Measurements from ENCODE around the gene GCSAM. TPM values are rescaled to one million over a fixed set of nuclear protein-coding genes. Genes with fewer than 3 reads are reported as not detected.

Gene GCSAM
- total RNA-seq, 2 experiments from 2014 or later = 14.5 to 14.6 TPM

- no peak overlapping the region for H3K4me3 Mint-ChIP-seq
- no peaks in the 10 kb centered on the region for H3K9me3 Mint-ChIP-seq
- intact Hi-C loops (cut with micrococcal nuclease) = no loop called here
- DNase-seq = no peak
- no peak overlapping the region for H3K27ac Mint-ChIP-seq
- H3K4me1 Mint-ChIP-seq (ENCODE audit: low read depth) = peaks cover 46% of the 10 kb centered on the region
- no peaks in the 10 kb centered on the region for H3K27me3 Mint-ChIP-seq (ENCODE audit: low read depth)
- peaks cover 1% of the 10 kb centered on the region for H3K36me3 Mint-ChIP-seq (ENCODE audit: low read depth)
- CTCF ChIA-PET = interaction anchor here (0.5 to 1.8 kb wide), 3 partner anchors 12 to 187 kb away, joined by 3 to 5 read pairs (median 3); no protein-coding TSS in a partner anchor
Observed at GRCh38 chr3:112117415-112117814, 15.6 kb downstream of the GCSAM start.

GRCh38 chr3:112116748-112117186 lies 16.3 kb downstream of the GCSAM start:
- no peak overlapping the region for H3K4me3 Mint-ChIP-seq
- DNase-seq = no peak
- H3K4me1 Mint-ChIP-seq (ENCODE audit: low read depth) = peaks cover 46% of the 10 kb centered on the region
- H3K36me3 Mint-ChIP-seq (ENCODE audit: low read depth) = peaks cover 1% of the 10 kb centered on the region
- intact Hi-C loops (cut with micrococcal nuclease) = no loop called here
- H3K27me3 Mint-ChIP-seq (ENCODE audit: low read depth) = no peaks in the 10 kb centered on the region
- H3K27ac Mint-ChIP-seq = no peak overlapping the region
- CTCF ChIA-PET = interaction anchor here (0.5 to 1.8 kb wide), 3 partner anchors 13 to 188 kb away, joined by 3 to 5 read pairs (median 3); no protein-coding TSS in a partner anchor
- H3K9me3 Mint-ChIP-seq = no peaks in the 10 kb centered on the region

- H3K36me3 Mint-ChIP-seq (ENCODE audit: low read depth) = peaks cover 1% of the 10 kb centered on the region
- no peaks in the 10 kb centered on the region for H3K27me3 Mint-ChIP-seq (ENCODE audit: low read depth)
- H3K9me3 Mint-ChIP-seq = no peaks in the 10 kb centered on the region
- CTCF ChIA-PET = interaction anchor here (1.1 kb wide), 2 partner anchors 10 to 21 kb away, joined by 4 to 5 read pairs; no protein-coding TSS in a partner anchor
- intact Hi-C loops (cut with micrococcal nuclease) = no loop called here
- no peak for DNase-seq
- H3K4me3 Mint-ChIP-seq = no peak overlapping the region
- H3K27ac Mint-ChIP-seq = no peak overlapping the region
- peaks cover 41% of the 10 kb centered on the region for H3K4me1 Mint-ChIP-seq (ENCODE audit: low read depth)
Observed at GRCh38 chr3:112115806-112116383, 17.2 kb downstream of the GCSAM start.

- Mint-ChIP-seq H3K4me1 (ENCODE audit: low read depth) (peaks cover 37% of the 10 kb centered on the region), H3K27me3 (ENCODE audit: low read depth) (no peaks in the 10 kb centered on the region), H3K4me3 (no peak overlapping the region), H3K9me3 (no peaks in the 10 kb centered on the region), H3K36me3 (ENCODE audit: low read depth) (peaks cover 1% of the 10 kb centered on the region), H3K27ac (no peak overlapping the region)
- peak; percentile 42 for DNase-seq
- CTCF ChIA-PET = interaction anchor here (1.1 kb wide), 2 partner anchors 10 to 22 kb away, joined by 4 to 5 read pairs; no protein-coding TSS in a partner anchor
- intact Hi-C loops (cut with micrococcal nuclease) = no loop called here
Observed at GRCh38 chr3:112115161-112115739, 17.8 kb downstream of the GCSAM start.

GRCh38 chr3:112114576-112115160 lies 18.4 kb downstream of the GCSAM start:
- CTCF ChIA-PET = interaction anchor here (0.6 to 1.2 kb wide), 5 partner anchors 11 to 218 kb away, joined by 3 to 5 read pairs (median 3); partner anchors contain the start of gene CD200
- H3K36me3 Mint-ChIP-seq (ENCODE audit: low read depth) = no peaks in the 10 kb centered on the region
- no peak overlapping the region for H3K27ac Mint-ChIP-seq
- peaks cover 31% of the 10 kb centered on the region for H3K4me1 Mint-ChIP-seq (ENCODE audit: low read depth)
- H3K9me3 Mint-ChIP-seq = no peaks in the 10 kb centered on the region
- no peak for DNase-seq
- H3K4me3 Mint-ChIP-seq = no peak overlapping the region
- H3K27me3 Mint-ChIP-seq (ENCODE audit: low read depth) = no peaks in the 10 kb centered on the region
- intact Hi-C loops (cut with micrococcal nuclease) = no loop called here

- CTCF ChIA-PET = interaction anchor here (0.6 to 4.0 kb wide), 44 partner anchors 8 to 470 kb away, joined by 3 to 46 read pairs (median 4); partner anchors contain the start of genes C3orf52, CD200, GCSAM and SLC9C1
- no peaks in the 10 kb centered on the region for H3K9me3 Mint-ChIP-seq
- no peaks in the 10 kb centered on the region for H3K36me3 Mint-ChIP-seq (ENCODE audit: low read depth)
- H3K27ac Mint-ChIP-seq = no peak overlapping the region
- peaks cover 17% of the 10 kb centered on the region for H3K4me1 Mint-ChIP-seq (ENCODE audit: low read depth)
- H3K4me3 Mint-ChIP-seq = no peak overlapping the region
- intact Hi-C loops (cut with micrococcal nuclease) = loop anchor here (1.0 to 2.0 kb wide), 9 partner anchors 15 to 419 kb away; partner anchors contain the start of gene GCSAM
- H3K27me3 Mint-ChIP-seq (ENCODE audit: low read depth) = peaks cover 3% of the 10 kb centered on the region
- peak; percentile 79 for DNase-seq
Observed at GRCh38 chr3:112111785-112112402, 21.2 kb downstream of the GCSAM start.

GRCh38 chr3:112109322-112109721 lies 23.7 kb downstream of the GCSAM start:
- H3K36me3 Mint-ChIP-seq (ENCODE audit: low read depth) = no peaks in the 10 kb centered on the region
- no peak overlapping the region for H3K27ac Mint-ChIP-seq
- H3K27me3 Mint-ChIP-seq (ENCODE audit: low read depth) = peaks cover 3% of the 10 kb centered on the region
- CTCF ChIA-PET = interaction anchor here (1.0 to 4.0 kb wide), 4 partner anchors 27 to 411 kb away, joined by 3 to 46 read pairs (median 6); partner anchors contain the start of gene SLC9C1
- H3K9me3 Mint-ChIP-seq = no peaks in the 10 kb centered on the region
- H3K4me3 Mint-ChIP-seq = no peak overlapping the region
- intact Hi-C loops (cut with micrococcal nuclease) = no loop called here
- DNase-seq = no peak
- peaks cover 7% of the 10 kb centered on the region for H3K4me1 Mint-ChIP-seq (ENCODE audit: low read depth)

- intact Hi-C loops (cut with micrococcal nuclease) = no loop called here
- Mint-ChIP-seq H3K27ac (no peak overlapping the region), H3K36me3 (ENCODE audit: low read depth) (no peaks in the 10 kb centered on the region), H3K4me3 (no peak overlapping the region), H3K4me1 (ENCODE audit: low read depth) (no peaks in the 10 kb centered on the region), H3K9me3 (no peaks in the 10 kb centered on the region), H3K27me3 (ENCODE audit: low read depth) (peaks cover 3% of the 10 kb centered on the region)
- CTCF ChIA-PET = interaction anchor here (1.4 kb wide), 1 partner anchor 33 kb away, joined by 3 read pairs; no protein-coding TSS in a partner anchor
- no peak for DNase-seq
Observed at GRCh38 chr3:112104774-112105173, 28.3 kb downstream of the GCSAM start.

- Mint-ChIP-seq H3K27ac (no peak overlapping the region), H3K36me3 (ENCODE audit: low read depth) (no peaks in the 10 kb centered on the region), H3K27me3 (ENCODE audit: low read depth) (no peaks in the 10 kb centered on the region), H3K4me3 (no peak overlapping the region), H3K4me1 (ENCODE audit: low read depth) (peaks cover 13% of the 10 kb centered on the region), H3K9me3 (no peaks in the 10 kb centered on the region)
- no peak for DNase-seq
- intact Hi-C loops (cut with micrococcal nuclease) = no loop called here
- CTCF ChIA-PET = no interaction called here
Observed at GRCh38 chr3:112101916-112102315, 31.1 kb downstream of the GCSAM start.

GRCh38 chr3:112097378-112097777 lies 35.7 kb downstream of the GCSAM start:
- Mint-ChIP-seq H3K4me1 (ENCODE audit: low read depth) (peaks cover 23% of the 10 kb centered on the region), H3K9me3 (no peaks in the 10 kb centered on the region), H3K36me3 (ENCODE audit: low read depth) (no peaks in the 10 kb centered on the region), H3K4me3 (no peak overlapping the region), H3K27ac (no peak overlapping the region), H3K27me3 (ENCODE audit: low read depth) (no peaks in the 10 kb centered on the region)
- DNase-seq = peak; percentile 71
- CTCF ChIA-PET = interaction anchor here (1.1 kb wide), 1 partner anchor 14 kb away, joined by 6 read pairs; no protein-coding TSS in a partner anchor
- intact Hi-C loops (cut with micrococcal nuclease) = loop anchor here (1.0 to 2.0 kb wide), 2 partner anchors 25 to 35 kb away; partner anchors contain the start of gene GCSAM

GRCh38 chr3:112096176-112096575 lies 36.9 kb downstream of the GCSAM start:
- H3K36me3 Mint-ChIP-seq (ENCODE audit: low read depth) = no peaks in the 10 kb centered on the region
- H3K4me1 Mint-ChIP-seq (ENCODE audit: low read depth) = peaks cover 25% of the 10 kb centered on the region
- no peak overlapping the region for H3K27ac Mint-ChIP-seq
- no peak overlapping the region for H3K4me3 Mint-ChIP-seq
- no peaks in the 10 kb centered on the region for H3K9me3 Mint-ChIP-seq
- intact Hi-C loops (cut with micrococcal nuclease) = loop anchor here (2.0 kb wide), 1 partner anchor 37 kb away; the partner anchor contains the start of gene GCSAM
- no peaks in the 10 kb centered on the region for H3K27me3 Mint-ChIP-seq (ENCODE audit: low read depth)
- CTCF ChIA-PET = no interaction called here
- no peak for DNase-seq

- CTCF ChIA-PET = no interaction called here
- peaks cover 25% of the 10 kb centered on the region for H3K4me1 Mint-ChIP-seq (ENCODE audit: low read depth)
- no peaks in the 10 kb centered on the region for H3K9me3 Mint-ChIP-seq
- no peak overlapping the region for H3K4me3 Mint-ChIP-seq
- intact Hi-C loops (cut with micrococcal nuclease) = loop anchor here (2.0 kb wide), 1 partner anchor 37 kb away; the partner anchor contains the start of gene GCSAM
- no peaks in the 10 kb centered on the region for H3K27me3 Mint-ChIP-seq (ENCODE audit: low read depth)
- H3K36me3 Mint-ChIP-seq (ENCODE audit: low read depth) = no peaks in the 10 kb centered on the region
- no peak for DNase-seq
- no peak overlapping the region for H3K27ac Mint-ChIP-seq
Observed at GRCh38 chr3:112095731-112096130, 37.3 kb downstream of the GCSAM start.
